Activated B cell treated with CpG ODN at 0.5 μM for 24 hours (primary cell): ENCODE results near the gene MAP3K21. TPM values are rescaled to one million over a fixed set of nuclear protein-coding genes. Genes with fewer than 3 reads are reported as not detected.

Source experiments
- ATAC-seq: fragments of 200-7000 bp; cut with Tn5 transposase; one replicate; pipeline ENCODE4 v1.10.0; 2021; ENCODE audit warnings: low read depth, mild to moderate bottlenecking, moderate library complexity
- CTCF ChIA-PET: fragments of 350-600 bp; sonication (Branson Sonifier 250); formaldehyde crosslinking; loops from one replicate; lab custom pipeline; 2021; ENCODE audit warnings: antibody characterized with exemption; lab: Charles Lee
- POLR2A ChIA-PET: fragments of 350-600 bp; sonication (Branson Sonifier 250); formaldehyde crosslinking; loops from one replicate; lab custom pipeline; 2021; ENCODE audit warnings: antibody characterized with exemption; lab: Charles Lee
- DNase-seq: peaks from one replicate; pipeline ENCODE4 v3.0.0; 2022
- H3K27ac Mint-ChIP-seq: one replicate; pipeline ENCODE4 v1.8.0; 2020; ENCODE audit warnings: mixed read lengths
- H3K27me3 Mint-ChIP-seq: one replicate; pipeline ENCODE4 v1.8.0; 2021; ENCODE audit warnings: mixed read lengths
- H3K36me3 Mint-ChIP-seq: one replicate; pipeline ENCODE4 v1.8.0; 2021; ENCODE audit warnings: low read depth, mixed read lengths
- H3K4me1 Mint-ChIP-seq: one replicate; pipeline ENCODE4 v1.8.0; 2021; ENCODE audit warnings: mixed read lengths
- H3K4me3 Mint-ChIP-seq: one replicate; pipeline ENCODE4 v1.8.0; 2020; ENCODE audit warnings: mild to moderate bottlenecking, mixed read lengths
- H3K9me3 Mint-ChIP-seq: one replicate; pipeline ENCODE4 v1.8.0; 2020; ENCODE audit warnings: mixed read lengths
- CTCF ChIP-seq: fragments of 200-600 bp; IDR thresholded peaks from one replicate; pipeline ENCODE4 v1.8.0; 2022; ENCODE audit warnings: antibody characterized with exemption, mild to moderate bottlenecking
- intact Hi-C: fragments of 100-400 bp; cut with micrococcal nuclease; formaldehyde crosslinking; loops from one replicate; pipeline ENCODE4 v1.15.1; 2024
- total RNA-seq: library from RNA; stranded (reverse); gene quantifications from 2 replicates; pipeline ENCODE4 v1.2.3, GENCODE V29; 2022

MAP3K21 gene
- total RNA-seq, 1 donor from 2014 or later: 1.5 TPM

GRCh38 chr1:233295237-233295974 is 32.1 kb upstream of the MAP3K21 start, which contains the start of gene PCNX2:
Gene PCNX2 (minus strand): TSS chr1:233295725. CDS start chr1:233295478, 247 bp downstream.
- intact Hi-C loops: loop anchor here (1.0 kb wide), 2 partner anchors 32 to 345 kb away; partner anchors contain the start of genes MAP3K21 and NTPCR
- Mint-ChIP-seq H3K4me1 (peaks cover 14% of the 10 kb centered on the region), H3K27me3 (peaks cover 2% of the 10 kb centered on the region), H3K27ac (peak within 1 kb of the TSS; percentile 69), H3K36me3 (no peaks in the 10 kb centered on the region), H3K9me3 (no peaks in the 10 kb centered on the region), H3K4me3 (peak within 1 kb of the TSS; percentile 84)
- DNase-seq (peak; percentile 41), ATAC-seq (peak; percentile 84)
- CTCF ChIA-PET: interaction anchor here (1.4 to 2.3 kb wide), 2 partner anchors 10 kb away, joined by 5 to 10 read pairs; no protein-coding TSS in a partner anchor
- POLR2A ChIA-PET: interaction anchor here (0.7 kb wide), 1 partner anchor 1078 kb away, joined by 3 read pairs; the partner anchor contains the start of gene COA6
- no peak for TF ChIP-seq CTCF

DNA sequence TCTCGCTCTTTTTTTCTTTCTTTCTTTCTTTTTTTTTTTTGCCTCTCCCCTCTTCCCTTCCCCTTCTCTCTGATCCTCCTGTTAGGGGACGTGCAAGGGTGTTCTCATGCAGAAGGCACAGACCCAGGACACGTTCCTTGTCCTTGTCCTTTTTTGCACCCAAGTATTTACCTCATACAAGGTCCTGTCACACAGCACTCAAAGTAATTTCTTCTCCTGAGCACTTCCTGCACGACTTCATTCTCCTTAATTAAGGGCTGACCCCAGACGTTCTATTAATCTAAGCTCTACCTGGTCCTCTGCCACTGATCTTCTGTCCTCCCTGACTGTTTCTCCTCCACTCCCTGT is 31.6 kb upstream of the MAP3K21 start:
- peaks cover 6% of the 10 kb centered on the region for H3K27me3 Mint-ChIP-seq
- TF ChIP-seq CTCF: no peak
- DNase-seq (no peak), ATAC-seq (no peak)
- ChIA-PET POLR2A (no interaction called here), CTCF (interaction anchor here (2.3 kb wide), 1 partner anchor 10 kb away, joined by 10 read pairs; no protein-coding TSS in a partner anchor)
- peaks cover 14% of the 10 kb centered on the region for H3K4me1 Mint-ChIP-seq
- H3K9me3 Mint-ChIP-seq: no peaks in the 10 kb centered on the region
- intact Hi-C loops: loop anchor here (1.0 kb wide), 2 partner anchors 31 to 346 kb away; partner anchors contain the start of genes MAP3K21 and NTPCR
- H3K36me3 Mint-ChIP-seq: no peaks in the 10 kb centered on the region
- H3K27ac Mint-ChIP-seq: peak overlapping the region; percentile 50
- H3K4me3 Mint-ChIP-seq: peak overlapping the region; percentile 84

DNA sequence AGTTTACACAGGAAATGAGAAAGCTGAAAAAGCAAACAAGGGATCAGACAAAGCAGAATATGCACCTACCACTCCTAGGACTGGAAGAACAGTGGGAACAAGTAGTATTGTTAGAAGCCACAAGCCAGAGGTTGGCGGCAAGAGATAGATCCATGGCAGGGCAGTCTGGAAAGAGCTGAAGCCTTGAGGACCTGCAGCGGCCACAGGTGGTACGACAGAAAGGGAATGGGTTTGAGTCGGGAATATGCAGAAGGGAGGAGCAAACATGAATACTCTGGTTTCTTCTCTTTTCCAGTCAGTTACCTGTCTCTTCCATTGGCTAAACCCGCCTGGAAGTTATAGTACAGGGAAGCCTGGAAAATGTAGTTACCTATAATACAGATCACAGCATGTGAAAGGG is 28.1 kb upstream of the MAP3K21 start:
- H3K27ac Mint-ChIP-seq: no peak overlapping the region
- TF ChIP-seq CTCF: no peak
- intact Hi-C loops: no loop called here
- peaks cover 14% of the 10 kb centered on the region for H3K27me3 Mint-ChIP-seq
- ATAC-seq (no peak), DNase-seq (no peak)
- H3K4me1 Mint-ChIP-seq: peaks cover 14% of the 10 kb centered on the region
- H3K9me3 Mint-ChIP-seq: no peaks in the 10 kb centered on the region
- POLR2A ChIA-PET: no interaction called here
- CTCF ChIA-PET: no interaction called here
- H3K36me3 Mint-ChIP-seq: no peaks in the 10 kb centered on the region
- no peak overlapping the region for H3K4me3 Mint-ChIP-seq

GRCh38 chr1:233300326-233300725 is 27.2 kb upstream of the MAP3K21 start:
- TF ChIP-seq CTCF: no peak
- H3K4me1 Mint-ChIP-seq: peaks cover 6% of the 10 kb centered on the region
- H3K9me3 Mint-ChIP-seq: no peaks in the 10 kb centered on the region
- ChIA-PET CTCF (no interaction called here), POLR2A (no interaction called here)
- no peak overlapping the region for H3K27ac Mint-ChIP-seq
- no peak for DNase-seq
- intact Hi-C loops: loop anchor here (5.0 kb wide), 1 partner anchor 1012 kb away; no protein-coding TSS in a partner anchor
- no peak overlapping the region for H3K4me3 Mint-ChIP-seq
- H3K36me3 Mint-ChIP-seq: no peaks in the 10 kb centered on the region
- H3K27me3 Mint-ChIP-seq: peaks cover 16% of the 10 kb centered on the region
- ATAC-seq: no peak

DNA sequence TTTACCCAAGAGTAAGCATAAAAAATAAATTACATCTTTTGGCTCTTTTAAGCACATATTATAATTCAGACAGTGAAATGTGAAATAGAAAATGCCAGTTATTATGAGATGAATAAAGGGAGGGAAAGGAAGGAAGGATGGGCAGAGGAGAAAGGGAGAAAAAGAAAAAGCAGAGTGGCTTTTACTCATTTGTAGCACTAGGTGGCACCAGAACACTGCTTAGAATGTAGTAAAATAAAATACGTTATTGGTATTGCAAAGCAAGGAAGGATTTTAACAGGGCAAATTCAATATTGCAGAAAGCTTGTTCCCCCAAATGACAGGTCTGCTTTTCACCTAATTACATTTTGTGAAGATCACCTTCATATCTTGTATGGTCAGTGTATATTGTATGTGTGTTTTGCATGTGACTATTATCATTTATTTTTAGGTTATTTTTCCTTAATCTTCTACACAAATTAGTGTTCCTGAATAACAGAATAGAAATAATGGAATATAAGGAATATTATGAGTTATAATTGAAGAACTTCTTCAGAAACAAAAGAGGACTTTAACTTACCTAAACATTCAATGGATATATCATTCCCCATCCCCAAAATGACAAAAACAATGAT is 22.9 kb upstream of the MAP3K21 start:
- Mint-ChIP-seq H3K4me1 (peaks cover 11% of the 10 kb centered on the region), H3K4me3 (no peak overlapping the region), H3K9me3 (no peaks in the 10 kb centered on the region), H3K27me3 (peaks cover 24% of the 10 kb centered on the region), H3K27ac (no peak overlapping the region), H3K36me3 (no peaks in the 10 kb centered on the region)
- CTCF ChIA-PET: interaction anchor here (0.8 to 4.9 kb wide), 11 partner anchors 8 to 762 kb away, joined by 3 to 43 read pairs (median 8); no protein-coding TSS in a partner anchor
- peak; percentile 40 for ATAC-seq
- POLR2A ChIA-PET: no interaction called here
- peak; percentile 80 for TF ChIP-seq CTCF
- intact Hi-C loops: loop anchor here (1.0 to 5.0 kb wide), 4 partner anchors 60 to 1008 kb away; no protein-coding TSS in a partner anchor
- DNase-seq: no peak
